PC-3 (cell line): Measurements from ENCODE around the gene CASKIN1. TPM values are rescaled to one million over a fixed set of nuclear protein-coding genes. Genes with fewer than 3 reads are reported as not detected.
"Not testable (repeated sequence)": the region's sequence is repeated elsewhere in the genome, so short reads cannot be mapped to it uniquely, and the experiment has no call there.

Experiments used
- ATAC-seq: fragments of 200-7000 bp; cut with Tn5 transposase; 2 replicates; pipeline ENCODE4 v1.9.1; 2020; ENCODE audit warnings: mild to moderate bottlenecking, moderate library complexity
- BruUV-seq: library from RNA; stranded (reverse); fragments of 400-500 nt; replicated peaks from 2 replicates; lab custom pipeline; 2021; lab: Mats Ljungman, UMichigan
- CTCF ChIA-PET: fragments of 300-600 bp; sonication (Branson Sonifier 250); formaldehyde crosslinking; loops from one replicate; lab custom pipeline; 2022; ENCODE audit warnings: antibody characterized with exemption; lab: Charles Lee
- POLR2A ChIA-PET: fragments of 300-600 bp; sonication (Branson Sonifier 250); formaldehyde crosslinking; loops from one replicate; lab custom pipeline; 2022; ENCODE audit warnings: antibody characterized with exemption; ENCODE audit not compliant: unreplicated experiment; lab: Charles Lee
- DNase-seq: peaks from one replicate; pipeline ENCODE4 v3.0.0-alpha.2; 2015
- H2AFZ ChIP-seq: fragments of 300-600 bp; sonication (generic); 2 replicates; pipeline ENCODE4 v1.6.0; 2016; ENCODE audit warnings: antibody characterized with exemption, low read length
- H3F3A ChIP-seq: fragments of 300-600 bp; sonication (generic); one replicate; pipeline ENCODE4 v1.6.0; 2017; ENCODE audit warnings: antibody characterized with exemption, low read length, control low read depth, mild to moderate bottlenecking; ENCODE audit not compliant: unreplicated experiment
- H3K27ac ChIP-seq: fragments of 300-600 bp; sonication (generic); 2 replicates; pipeline ENCODE4 v1.5.1; 2016; ENCODE audit warnings: mild to moderate bottlenecking, low read length
- H3K27me3 ChIP-seq: fragments of 300-600 bp; sonication (generic); 2 replicates; pipeline ENCODE4 v1.6.1; 2016; ENCODE audit warnings: low read length, mixed read lengths
- H3K36me3 ChIP-seq: fragments of 300-600 bp; sonication (generic); 2 replicates; pipeline ENCODE4 v1.6.1; 2016; ENCODE audit warnings: low read depth, mixed run types, low read length, mixed read lengths
- H3K4me1 ChIP-seq: fragments of 300-600 bp; sonication (generic); 2 replicates; pipeline ENCODE4 v1.5.1; 2016; ENCODE audit warnings: low read length; ENCODE audit not compliant: insufficient read depth
- H3K4me2 ChIP-seq: fragments of 300-600 bp; sonication (generic); 2 replicates; pipeline ENCODE4 v1.6.0; 2016; ENCODE audit warnings: low read length
- H3K4me3 ChIP-seq: fragments of 300-600 bp; sonication (generic); 2 replicates; pipeline ENCODE4 v1.5.1; 2016; ENCODE audit warnings: mild to moderate bottlenecking, low read length, mixed read lengths
- H3K79me2 ChIP-seq: fragments of 300-600 bp; sonication (generic); 2 replicates; pipeline ENCODE4 v1.6.1; 2017; ENCODE audit warnings: low read length, mixed read lengths
- H3K9ac ChIP-seq: fragments of 300-600 bp; sonication (generic); 2 replicates; pipeline ENCODE4 v1.6.0; 2016; ENCODE audit warnings: mild to moderate bottlenecking, low read length
- H3K9me2 ChIP-seq: fragments of 300-600 bp; sonication (generic); replicated peaks from 2 replicates; pipeline ENCODE4 v1.6.1; 2016; ENCODE audit warnings: mixed run types, low read length, mixed read lengths
- H3K9me3 ChIP-seq: fragments of 300-600 bp; sonication (generic); 2 replicates; pipeline ENCODE4 v1.6.1; 2016; ENCODE audit warnings: low read length, mixed read lengths
- H4K20me1 ChIP-seq: fragments of 300-600 bp; sonication (generic); 2 replicates; pipeline ENCODE4 v1.6.1; 2016; ENCODE audit warnings: low read length, mixed read lengths
- EZH2 ChIP-seq: fragments of 300-600 bp; sonication (generic); IDR thresholded peaks from one replicate; pipeline ENCODE4 v1.6.1; 2017; ENCODE audit warnings: antibody characterized with exemption, mild to moderate bottlenecking, low read length; ENCODE audit not compliant: unreplicated experiment
- EZH2phosphoT487 ChIP-seq: fragments of 300-600 bp; sonication (generic); IDR thresholded peaks from 2 replicates; pipeline ENCODE4 v1.6.1; 2018; ENCODE audit warnings: mild to moderate bottlenecking, antibody characterized with exemption, low read length, borderline replicate concordance
- intact Hi-C: fragments of 100-400 bp; cut with micrococcal nuclease; formaldehyde crosslinking; loops from 2 replicates; pipeline ENCODE4 v1.9.0; 2023
- total RNA-seq: library from RNA; depleted of rRNA; stranded (reverse); fragments of >200 nt; gene quantifications from 2 replicates; pipeline ENCODE4 v1.2.3, GENCODE V29; 2014
- TF ChIP-seq, protein P1 (sequence below): fragments of 300-600 bp; sonication (generic); conservative IDR thresholded peaks from 2 replicates; pipeline ENCODE4 v1.5.1; 2017; ENCODE audit warnings: antibody characterized with exemption, low read depth, mild to moderate bottlenecking, low read length

Gene CASKIN1
- total RNA-seq, 1 experiment from 2014 or later = 1.6 TPM

DNA sequence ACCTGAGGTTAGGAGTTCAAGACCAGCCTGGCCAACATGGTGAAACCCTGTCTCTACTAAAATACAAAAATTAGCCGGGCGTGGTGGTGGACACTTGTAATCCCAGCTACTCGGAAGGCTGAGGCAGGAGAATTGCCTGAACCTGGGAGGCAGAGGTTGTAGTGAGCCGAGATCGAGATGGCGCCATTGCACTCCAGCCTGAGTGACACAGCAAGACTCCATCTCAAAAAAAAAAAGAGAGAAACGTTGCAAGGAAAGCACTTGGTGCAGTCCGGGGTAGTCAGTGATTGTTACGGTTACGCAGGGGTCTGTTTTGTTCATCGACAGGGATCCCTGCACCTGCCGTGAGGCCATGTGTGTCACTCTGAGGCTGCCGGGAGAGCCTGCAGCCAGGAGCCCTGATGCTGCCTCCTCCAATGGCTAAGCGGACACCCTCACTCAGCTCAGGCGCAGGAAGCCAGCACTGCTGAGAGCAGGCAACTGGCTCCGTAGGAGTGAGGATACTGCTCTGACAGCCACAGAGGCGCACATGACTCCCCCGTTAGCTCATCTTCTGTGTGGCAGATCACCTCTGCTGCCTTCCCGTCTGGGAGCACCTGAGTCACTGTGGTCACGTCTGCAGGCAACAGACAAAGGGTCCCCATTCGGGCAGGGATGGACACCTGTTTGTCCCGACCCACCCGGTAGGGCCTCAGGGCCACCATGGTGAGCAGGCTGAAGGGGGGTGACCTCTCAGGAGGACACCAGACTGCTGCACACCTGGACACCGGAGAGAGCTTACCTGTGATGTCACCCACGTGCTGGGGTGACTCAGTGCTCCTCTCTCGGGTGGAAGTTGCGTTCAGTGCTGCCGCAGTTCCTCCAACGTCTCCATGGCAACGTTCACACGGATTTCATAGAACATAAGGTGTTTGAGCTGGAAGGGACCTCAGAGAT is 53.2 kb downstream of the CASKIN1 start:
- intact Hi-C loops = no loop called here

DNA sequence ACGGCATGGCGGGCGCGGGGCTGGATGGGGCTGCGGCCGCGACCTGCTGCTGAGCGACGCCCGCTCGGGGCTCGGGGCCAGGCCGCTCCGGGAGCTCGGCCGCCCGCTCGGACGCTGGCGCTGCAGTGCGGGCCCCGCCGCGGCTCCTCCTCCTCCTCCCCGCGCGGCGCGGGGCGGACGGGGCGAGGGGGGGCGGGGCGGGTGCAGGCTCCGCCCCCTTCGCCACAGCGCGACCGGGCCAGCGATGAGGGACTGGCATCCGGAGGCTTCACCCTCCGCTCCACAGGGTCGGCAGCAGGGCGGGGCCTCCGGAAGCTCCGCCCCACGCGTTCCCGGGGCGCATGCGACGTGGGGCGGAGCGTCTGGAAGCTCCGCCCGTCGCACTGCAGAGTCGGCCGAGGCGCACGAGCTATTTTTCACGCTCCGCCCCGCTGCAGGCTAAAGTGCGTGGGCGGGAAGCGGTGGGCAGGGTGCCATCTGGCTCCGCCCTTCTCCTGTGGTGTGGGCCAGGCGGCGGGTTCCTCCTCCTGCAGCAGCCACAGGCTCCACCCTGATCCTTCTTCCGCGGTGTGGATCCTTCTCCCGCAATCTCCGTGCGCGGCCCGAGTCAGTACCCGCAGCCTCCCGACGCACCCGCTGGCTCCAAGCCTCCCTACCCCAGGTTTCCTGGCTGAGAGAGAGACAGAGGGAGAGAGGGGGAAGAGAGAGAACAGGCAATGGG is 60.5 kb downstream of the CASKIN1 start, which contains the start of gene PKD1:
Gene PKD1, minus strand, starts transcription at position 129 of the 721 bp plus-strand sequence. CDS start 209 bp downstream, outside the sequence.
- intact Hi-C loops, H2AFZ ChIP-seq, H3K27me3 ChIP-seq, POLR2A ChIA-PET, H4K20me1 ChIP-seq, H3K27ac ChIP-seq, H3K36me3 ChIP-seq, H3K4me1 ChIP-seq, H3K79me2 ChIP-seq, H3F3A ChIP-seq, BruUV-seq, H3K9ac ChIP-seq, H3K9me2 ChIP-seq, H3K9me3 ChIP-seq: not testable (repeated sequence)
- Histone ChIP-seq H3K4me2 (peak within 1 kb of the TSS; percentile 66), H3K4me3 (peak within 1 kb of the TSS; percentile 58)
- DNase-seq (peak; percentile 79), ATAC-seq (peak; percentile 73)
- CTCF ChIA-PET = interaction anchor here (0.5 kb wide), 1 partner anchor 45 kb away, joined by 3 read pairs; no protein-coding TSS in a partner anchor

More for the DNA sequence above, 53.2 kb downstream of the CASKIN1 start:
- TF ChIP-seq EZH2phosphoT487 (no peak), EZH2 (no peak)
- TF ChIP-seq, protein P1, sequence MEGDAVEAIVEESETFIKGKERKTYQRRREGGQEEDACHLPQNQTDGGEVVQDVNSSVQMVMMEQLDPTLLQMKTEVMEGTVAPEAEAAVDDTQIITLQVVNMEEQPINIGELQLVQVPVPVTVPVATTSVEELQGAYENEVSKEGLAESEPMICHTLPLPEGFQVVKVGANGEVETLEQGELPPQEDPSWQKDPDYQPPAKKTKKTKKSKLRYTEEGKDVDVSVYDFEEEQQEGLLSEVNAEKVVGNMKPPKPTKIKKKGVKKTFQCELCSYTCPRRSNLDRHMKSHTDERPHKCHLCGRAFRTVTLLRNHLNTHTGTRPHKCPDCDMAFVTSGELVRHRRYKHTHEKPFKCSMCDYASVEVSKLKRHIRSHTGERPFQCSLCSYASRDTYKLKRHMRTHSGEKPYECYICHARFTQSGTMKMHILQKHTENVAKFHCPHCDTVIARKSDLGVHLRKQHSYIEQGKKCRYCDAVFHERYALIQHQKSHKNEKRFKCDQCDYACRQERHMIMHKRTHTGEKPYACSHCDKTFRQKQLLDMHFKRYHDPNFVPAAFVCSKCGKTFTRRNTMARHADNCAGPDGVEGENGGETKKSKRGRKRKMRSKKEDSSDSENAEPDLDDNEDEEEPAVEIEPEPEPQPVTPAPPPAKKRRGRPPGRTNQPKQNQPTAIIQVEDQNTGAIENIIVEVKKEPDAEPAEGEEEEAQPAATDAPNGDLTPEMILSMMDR = no peak
- Histone ChIP-seq H3K4me2 (no peak overlapping the region), H3F3A (no peaks in the 10 kb centered on the region), H3K4me3 (no peak overlapping the region), H3K36me3 (no peaks in the 10 kb centered on the region), H3K79me2 (no peaks in the 10 kb centered on the region), H3K9me2 (no peaks in the 10 kb centered on the region), H3K9ac (no peak overlapping the region), H2AFZ (no peak overlapping the region), H3K27me3 (no peaks in the 10 kb centered on the region), H4K20me1 (no peaks in the 10 kb centered on the region), H3K4me1 (peaks cover 5% of the 10 kb centered on the region; the same call in 1 of the 2 replicates), H3K27ac (no peak overlapping the region), H3K9me3 (no peaks in the 10 kb centered on the region)
- CTCF ChIA-PET = no interaction called here
- no peak for ATAC-seq
- POLR2A ChIA-PET = no interaction called here
- no TSS peak for BruUV-seq
- DNase-seq = no peak

DNA sequence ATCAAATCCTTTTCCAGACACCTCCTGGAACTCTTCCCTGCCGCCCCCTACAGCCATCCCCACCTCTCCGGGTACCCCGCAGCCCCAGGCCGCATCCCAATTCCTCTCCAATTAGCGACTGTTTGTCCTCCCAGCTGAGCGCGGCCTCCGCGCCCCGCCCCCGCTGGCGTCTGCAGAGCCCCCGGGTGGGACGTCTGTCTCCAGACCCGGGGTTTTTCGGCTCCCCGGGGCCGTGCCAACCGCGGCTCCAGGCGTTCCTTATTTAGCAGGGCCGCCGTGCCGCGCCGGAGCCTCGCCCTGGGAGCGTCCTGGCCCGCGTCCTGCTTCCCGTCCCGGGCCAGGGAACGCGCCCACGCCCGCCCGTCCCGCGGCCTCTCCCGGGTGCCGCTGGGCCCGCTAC is 61.3 kb downstream of the CASKIN1 start:
- intact Hi-C loops, CTCF ChIA-PET, H3F3A ChIP-seq, H3K36me3 ChIP-seq, DNase-seq, H3K27ac ChIP-seq, H2AFZ ChIP-seq, H3K9me2 ChIP-seq, H3K79me2 ChIP-seq, BruUV-seq, ATAC-seq, POLR2A ChIA-PET, H3K27me3 ChIP-seq, H3K9me3 ChIP-seq, H3K4me2 ChIP-seq, H3K9ac ChIP-seq, H4K20me1 ChIP-seq, H3K4me1 ChIP-seq: not testable (repeated sequence)
- H3K4me3 ChIP-seq = peak overlapping the region; percentile 49; the same call in 1 of the 2 replicates

DNA sequence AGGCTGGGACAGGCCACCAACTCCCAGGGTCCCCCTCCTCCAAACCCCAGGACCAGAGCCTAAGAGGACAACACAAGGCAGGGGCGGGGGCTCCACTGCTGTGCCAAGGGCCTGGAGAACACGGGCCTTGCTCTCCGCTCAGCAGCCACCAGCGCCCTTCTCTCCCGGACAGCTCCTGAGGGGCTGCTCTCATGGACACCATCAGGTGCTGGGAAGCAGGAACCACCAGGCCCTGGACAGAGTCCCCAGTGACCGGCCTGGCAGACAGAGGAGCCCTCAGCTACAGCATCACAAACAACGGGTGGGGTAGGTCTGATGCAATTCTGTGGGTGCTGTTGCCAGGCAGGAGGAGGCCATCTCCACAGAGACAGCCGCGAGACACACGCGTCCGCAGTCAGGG is 62.6 kb downstream of the CASKIN1 start:
- H3K4me2 ChIP-seq, H3K4me3 ChIP-seq, BruUV-seq: not testable (repeated sequence)

DNA sequence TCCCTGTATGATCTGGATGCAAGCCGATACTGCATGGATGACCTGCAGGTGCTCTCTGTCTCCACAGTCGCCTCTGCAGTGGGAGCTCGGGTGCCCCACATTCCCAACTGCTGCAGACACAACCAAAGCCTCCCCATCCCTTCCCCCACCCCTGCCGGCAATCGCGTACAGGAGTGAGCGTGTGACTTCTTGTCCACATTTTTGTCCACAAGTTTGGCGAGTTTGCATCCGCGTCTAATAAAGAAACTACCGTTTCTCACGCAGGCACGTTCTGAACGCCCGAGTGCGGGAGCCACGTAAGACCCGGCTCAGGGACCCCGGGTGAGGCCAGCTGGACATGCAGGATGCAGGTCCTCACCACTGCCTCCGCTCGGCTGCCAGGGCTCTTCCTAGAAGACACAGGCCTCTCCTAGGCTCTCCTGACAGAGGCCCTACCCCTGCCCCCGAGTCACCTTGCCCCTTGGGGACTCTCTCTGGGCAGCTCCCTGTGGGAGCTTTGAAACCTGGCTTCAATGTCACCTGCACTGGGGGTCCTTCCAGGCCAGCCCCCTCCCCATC is 66.4 kb downstream of the CASKIN1 start:
- H3K9me3 ChIP-seq, CTCF ChIA-PET, H3K4me3 ChIP-seq, ATAC-seq, H3K27ac ChIP-seq, H3K79me2 ChIP-seq, H3F3A ChIP-seq, POLR2A ChIA-PET, H3K4me2 ChIP-seq, H3K36me3 ChIP-seq, H4K20me1 ChIP-seq, H2AFZ ChIP-seq, H3K27me3 ChIP-seq, intact Hi-C loops, H3K4me1 ChIP-seq, H3K9ac ChIP-seq, H3K9me2 ChIP-seq, BruUV-seq, DNase-seq: not testable (repeated sequence)

More for the DNA sequence above, 62.6 kb downstream of the CASKIN1 start:
- POLR2A ChIA-PET, H3K4me1 ChIP-seq, H3F3A ChIP-seq, DNase-seq, H3K27me3 ChIP-seq, H3K79me2 ChIP-seq, CTCF ChIA-PET, H3K27ac ChIP-seq, ATAC-seq, H2AFZ ChIP-seq, H3K9me3 ChIP-seq, H3K36me3 ChIP-seq, H4K20me1 ChIP-seq, H3K9me2 ChIP-seq, intact Hi-C loops, H3K9ac ChIP-seq: not testable (repeated sequence)
